GM08714 (cell line): ENCODE measurements around the gene EI24.

Experiments
- H3K4me3 ChIP-seq: fragments of 200-500 bp; sonication (Bioruptor generic); 2 replicates; pipeline ENCODE4 v1.5.1; 2014; ENCODE audit warnings: mild to moderate bottlenecking, low read length, inconsistent platforms
- ZNF274 ChIP-seq: IDR thresholded peaks from 2 replicates; pipeline ENCODE4 v1.6.1; 2012; ENCODE audit warnings: mild to moderate bottlenecking, low read depth, low read length

EI24 gene

DNA sequence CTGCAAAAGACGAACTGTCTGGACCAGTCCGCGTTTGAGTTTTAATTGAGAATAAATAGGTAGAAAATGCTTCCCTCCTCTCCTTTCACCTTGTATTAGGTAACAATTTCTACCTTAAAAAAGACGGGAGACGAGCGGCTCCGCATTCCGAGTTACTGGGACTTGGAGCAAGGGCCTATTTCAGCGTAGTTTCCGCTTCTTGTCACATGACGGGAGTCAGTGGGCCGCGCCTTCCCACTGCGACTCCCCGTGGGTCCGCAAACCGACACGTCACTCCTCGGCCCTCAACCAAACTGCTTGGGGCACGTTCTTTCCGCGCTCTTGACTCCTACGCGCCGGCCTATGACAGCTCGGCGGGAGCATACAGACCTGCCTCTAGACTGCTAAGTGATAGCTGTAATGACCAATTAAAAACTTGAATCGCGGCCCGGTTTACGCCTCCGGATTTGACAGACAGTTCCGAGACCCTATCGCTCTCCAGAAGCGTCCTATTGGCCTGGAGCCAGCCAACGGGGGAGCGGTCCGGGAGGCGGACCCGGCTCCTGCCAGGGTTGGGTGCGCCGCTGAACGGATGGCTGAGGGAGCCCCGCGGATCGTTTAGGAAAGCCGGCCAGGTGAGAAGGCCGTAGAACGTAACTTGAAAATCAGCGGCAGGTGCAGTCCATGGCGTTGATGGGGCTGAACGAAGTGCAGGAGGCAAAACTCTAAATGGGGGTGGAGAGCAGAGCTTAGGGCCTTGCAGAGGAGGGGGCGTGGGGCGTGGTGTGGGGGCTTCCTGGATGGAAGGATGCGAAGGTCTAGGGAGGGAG, 23.2 kb downstream of the EI24 start, which contains the start of gene STT3A:
TSS of gene STT3A (plus strand) at position 548 of the 809 bp plus-strand sequence. CDS start 3,064 bp downstream, outside the sequence.
- peak within 1 kb of the TSS; percentile 88 for H3K4me3 ChIP-seq
- TF ChIP-seq ZNF274, result no peak

DNA sequence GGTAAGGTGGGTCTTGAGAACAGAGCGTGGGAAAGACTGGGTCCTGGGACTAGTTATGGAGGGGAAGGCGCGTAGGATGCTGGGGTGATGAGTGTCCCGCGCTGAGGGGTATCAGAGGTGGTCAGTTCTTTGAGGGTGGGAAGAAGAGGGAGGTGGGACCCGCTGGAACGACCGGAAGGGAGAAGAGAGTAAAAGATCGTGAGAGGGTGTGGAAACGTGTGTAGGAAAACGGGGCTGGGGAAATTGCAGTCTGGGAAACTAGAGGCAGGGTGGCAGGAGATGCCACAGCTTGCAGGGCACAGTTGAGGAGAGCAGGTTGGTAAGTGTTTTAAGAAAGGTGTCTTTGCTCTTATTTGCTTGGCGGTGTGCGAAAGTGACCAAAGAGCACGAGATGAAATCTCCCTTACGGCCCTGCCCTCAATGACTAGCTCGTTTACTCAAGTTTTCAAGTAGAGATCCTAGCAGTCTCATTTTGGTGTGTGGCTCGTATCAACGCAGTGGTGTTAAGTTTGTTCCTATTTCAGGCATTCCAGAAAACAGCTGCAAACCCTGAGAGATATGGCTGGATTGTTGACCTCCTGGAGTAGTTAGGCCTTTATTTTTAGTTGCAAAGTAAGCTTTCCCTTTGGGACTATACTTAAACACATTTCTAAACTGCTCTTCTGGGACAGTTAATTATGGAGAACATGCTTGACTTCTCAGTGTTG, 24.0 kb downstream of the EI24 start:
- no peak for TF ChIP-seq ZNF274

DNA sequence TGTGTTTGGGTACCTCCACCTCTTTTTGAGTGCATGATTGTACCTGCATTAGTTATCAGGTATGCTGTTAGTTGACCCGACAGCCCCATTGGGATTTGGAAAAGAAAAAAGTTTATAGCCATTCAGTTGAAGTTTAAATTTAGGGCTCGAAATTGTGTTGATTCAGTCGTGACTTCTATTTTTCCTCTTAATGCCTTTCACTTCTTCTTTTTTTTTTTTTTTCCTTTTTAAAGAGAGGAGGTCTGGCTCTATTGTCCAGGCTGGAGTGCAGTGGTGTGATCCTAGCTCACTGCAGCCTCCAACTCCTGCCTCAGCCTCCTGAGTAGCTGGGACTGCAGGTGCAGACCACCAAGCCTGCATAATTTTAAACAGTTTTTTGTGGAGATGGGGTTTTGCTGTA, 25.7 kb downstream of the EI24 start:
- no peak overlapping the region for H3K4me3 ChIP-seq

More for the DNA sequence above, 24.0 kb downstream of the EI24 start:
- peak overlapping the region; percentile 88 for H3K4me3 ChIP-seq

DNA sequence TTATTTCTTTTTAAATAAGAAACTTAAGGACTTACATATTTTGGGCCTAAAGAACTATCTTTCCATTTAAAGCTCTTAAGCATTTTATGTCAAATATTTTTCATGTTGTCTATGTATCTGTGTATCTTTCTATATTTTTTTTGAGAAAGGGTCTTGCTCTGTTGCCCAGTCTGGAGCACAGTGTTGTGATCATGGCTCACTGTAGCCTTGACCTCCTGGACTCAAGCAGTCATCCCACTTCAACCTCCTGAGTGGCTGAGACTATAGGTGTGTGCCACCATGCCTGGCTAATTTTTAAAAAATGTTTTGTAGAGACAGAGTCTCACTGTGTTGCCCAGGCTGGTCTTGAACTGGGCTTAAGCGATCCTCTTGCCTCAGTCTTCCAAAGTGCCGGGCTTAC, 31.4 kb downstream of the EI24 start:
- no peak for TF ChIP-seq ZNF274
- no peak overlapping the region for H3K4me3 ChIP-seq

More for the DNA sequence above, 25.7 kb downstream of the EI24 start:
- TF ChIP-seq ZNF274, result no peak

DNA sequence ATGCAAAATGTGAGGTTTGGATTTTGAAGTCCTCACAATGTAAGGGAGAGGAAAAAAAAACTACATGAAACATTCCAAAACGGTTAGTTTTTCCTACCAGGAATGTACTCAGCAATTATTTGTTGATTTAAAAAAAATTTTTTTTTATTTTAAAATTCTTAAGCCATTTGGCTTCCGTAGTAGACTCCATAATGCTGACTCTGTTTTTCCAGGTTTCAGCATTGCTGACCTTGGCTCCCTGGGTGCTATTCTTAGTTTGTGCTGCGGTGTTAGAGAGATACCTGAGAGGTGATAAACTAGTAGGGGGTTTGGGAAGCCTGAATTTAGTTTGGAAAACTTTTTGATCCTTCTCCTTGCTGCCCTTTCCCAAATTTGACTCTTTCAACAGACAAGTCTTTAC, 33.9 kb downstream of the EI24 start:
- no peak overlapping the region for H3K4me3 ChIP-seq
- TF ChIP-seq ZNF274, result no peak

DNA sequence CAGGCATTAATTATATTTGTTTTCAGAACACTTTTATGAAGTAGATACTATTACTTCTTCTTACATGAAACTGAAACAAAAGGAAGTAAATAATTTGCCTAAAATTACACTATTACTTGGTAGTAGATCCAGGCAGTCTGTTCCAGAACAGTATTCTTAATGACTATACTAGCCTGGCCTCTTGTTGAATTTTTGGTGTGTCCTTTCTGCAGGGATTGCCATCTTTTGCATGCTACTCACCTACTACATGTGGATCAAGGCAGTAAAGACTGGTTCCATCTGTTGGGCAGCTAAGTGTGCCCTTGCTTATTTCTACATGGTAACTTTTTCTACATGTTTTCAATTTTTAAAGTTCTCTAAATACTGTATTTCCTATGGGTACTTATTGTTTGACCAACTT, 36.1 kb downstream of the EI24 start:
- H3K4me3 ChIP-seq, result no peak overlapping the region
- TF ChIP-seq ZNF274, result no peak

DNA sequence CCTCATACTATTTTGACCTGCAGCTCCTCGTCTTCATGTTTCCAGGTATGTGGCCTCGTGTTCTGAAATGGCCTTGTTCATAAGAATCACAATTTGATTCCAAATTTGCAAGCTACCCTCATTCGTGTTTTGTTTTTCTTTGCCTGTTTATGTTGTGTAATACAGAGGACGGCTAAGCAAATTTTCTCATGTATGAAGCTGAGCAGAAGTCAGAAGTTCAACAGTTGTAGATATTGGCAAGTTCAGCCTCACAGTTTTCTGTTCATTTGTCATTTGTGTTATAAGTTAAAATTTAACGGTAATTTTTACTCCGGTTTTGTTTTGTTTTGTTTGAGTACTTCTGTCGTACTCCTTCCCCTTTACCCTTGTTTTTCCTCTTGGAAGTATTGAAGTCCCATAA, 40.3 kb downstream of the EI24 start:
- TF ChIP-seq ZNF274, result no peak
- no peak overlapping the region for H3K4me3 ChIP-seq

DNA sequence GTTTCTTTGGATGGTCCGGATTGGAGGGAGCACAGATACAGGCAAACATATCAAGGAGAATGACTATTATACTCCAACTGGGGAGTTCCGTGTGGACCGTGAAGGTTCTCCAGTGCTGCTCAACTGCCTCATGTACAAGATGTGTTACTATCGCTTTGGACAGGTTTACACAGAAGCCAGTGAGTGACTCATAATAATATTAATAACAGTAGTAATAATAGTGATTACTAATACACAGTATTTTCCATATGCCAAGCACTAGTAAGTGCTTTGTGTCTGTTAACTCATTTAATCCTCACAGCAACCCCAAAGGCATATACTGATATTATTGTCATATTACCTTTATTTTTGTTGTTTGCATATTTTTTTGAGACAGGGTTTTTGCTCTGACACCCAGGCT, 49.1 kb downstream of the EI24 start:
- H3K4me3 ChIP-seq, result no peak overlapping the region
- TF ChIP-seq ZNF274, result no peak

DNA sequence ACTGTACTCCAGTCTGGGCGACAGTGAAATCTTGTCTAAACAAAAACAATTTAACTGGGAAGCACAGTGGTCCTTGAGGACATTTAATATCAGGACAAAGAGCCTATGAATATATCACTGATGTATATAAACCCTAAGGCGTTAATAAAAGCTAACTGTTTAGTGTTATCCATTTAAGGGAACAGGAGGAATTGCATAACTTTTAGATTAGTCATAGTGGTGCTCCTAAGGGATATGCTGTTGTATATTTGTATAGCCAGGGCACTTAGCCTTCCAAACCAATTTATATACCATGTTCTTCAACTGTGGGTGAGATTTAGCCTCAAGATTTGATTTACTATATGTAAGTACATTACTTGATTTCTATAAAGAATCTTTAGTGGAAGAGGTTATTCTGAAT, 52.7 kb downstream of the EI24 start:
- no peak overlapping the region for H3K4me3 ChIP-seq
- no peak for TF ChIP-seq ZNF274

DNA sequence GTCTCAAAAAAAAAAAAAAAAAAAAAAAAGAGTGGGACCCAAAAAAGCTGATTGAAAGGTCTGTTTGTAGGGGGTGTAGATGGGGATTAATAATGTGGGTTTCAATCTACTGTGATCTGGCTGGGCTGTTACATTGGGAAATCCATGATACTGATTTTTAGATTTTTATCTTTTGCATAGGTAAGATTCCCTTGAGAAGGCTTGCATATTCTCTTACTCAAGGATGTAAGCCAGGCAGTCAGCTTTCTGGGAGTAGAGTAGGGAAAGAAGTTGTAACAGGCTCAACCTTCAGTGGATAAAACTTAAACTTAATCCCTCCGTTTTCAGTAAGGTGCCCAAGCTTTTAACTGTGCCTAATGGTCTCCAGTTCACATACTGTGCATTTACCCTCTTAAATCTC, 53.8 kb downstream of the EI24 start:
- no peak for TF ChIP-seq ZNF274
- H3K4me3 ChIP-seq, result no peak overlapping the region

DNA sequence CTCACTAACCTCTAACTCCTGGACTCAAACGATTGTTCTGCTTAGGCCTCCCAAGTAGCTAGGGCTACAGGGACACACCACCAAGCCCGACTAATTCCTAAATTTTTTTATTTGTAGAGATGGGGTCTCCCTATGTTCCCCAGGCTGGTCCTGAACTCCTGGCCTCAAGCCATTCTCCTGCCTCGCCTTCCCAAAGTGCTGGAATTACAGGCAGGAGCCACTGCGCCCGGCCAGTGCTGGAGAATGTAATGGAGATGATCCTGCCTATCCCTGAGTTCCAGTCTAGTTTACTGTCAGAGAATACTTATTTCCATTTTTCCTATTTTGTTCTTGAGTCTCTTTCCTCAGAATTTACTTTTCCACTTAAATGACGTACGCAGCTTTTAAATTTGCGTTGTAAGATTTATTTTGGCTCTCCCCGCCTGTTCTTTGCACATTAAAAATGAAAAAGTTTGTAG, 55.5 kb downstream of the EI24 start, which contains the start of gene CHEK1:
TSS of gene CHEK1 (plus strand) at position 408 of the 458 bp plus-strand sequence. CDS start 1,606 bp downstream, outside the sequence.
- no peak for TF ChIP-seq ZNF274
- peak within 1 kb of the TSS; percentile 79 for H3K4me3 ChIP-seq

DNA sequence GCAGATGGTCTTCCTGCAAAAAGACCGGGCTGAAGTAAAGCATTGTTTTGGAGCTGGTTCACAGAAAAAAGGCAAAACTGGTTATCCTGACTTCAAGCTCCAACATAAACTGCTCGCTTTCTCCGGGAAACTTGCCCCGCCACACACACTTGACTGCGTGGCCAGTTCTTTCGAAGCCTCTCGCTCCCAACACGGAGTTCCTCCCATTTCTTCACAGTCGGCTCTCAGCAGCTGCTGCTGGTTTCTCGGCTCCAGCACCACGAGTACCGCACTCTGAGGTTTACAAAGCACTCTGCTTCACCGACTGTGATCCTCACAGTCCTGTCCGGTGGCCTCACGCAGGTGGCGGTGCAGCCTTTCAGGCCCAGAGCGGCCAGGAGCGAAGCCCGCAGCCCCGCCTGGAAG, 56.0 kb downstream of the EI24 start:
- no peak for TF ChIP-seq ZNF274
- peak overlapping the region; percentile 79; the same call in 1 of the 2 replicates for H3K4me3 ChIP-seq

DNA sequence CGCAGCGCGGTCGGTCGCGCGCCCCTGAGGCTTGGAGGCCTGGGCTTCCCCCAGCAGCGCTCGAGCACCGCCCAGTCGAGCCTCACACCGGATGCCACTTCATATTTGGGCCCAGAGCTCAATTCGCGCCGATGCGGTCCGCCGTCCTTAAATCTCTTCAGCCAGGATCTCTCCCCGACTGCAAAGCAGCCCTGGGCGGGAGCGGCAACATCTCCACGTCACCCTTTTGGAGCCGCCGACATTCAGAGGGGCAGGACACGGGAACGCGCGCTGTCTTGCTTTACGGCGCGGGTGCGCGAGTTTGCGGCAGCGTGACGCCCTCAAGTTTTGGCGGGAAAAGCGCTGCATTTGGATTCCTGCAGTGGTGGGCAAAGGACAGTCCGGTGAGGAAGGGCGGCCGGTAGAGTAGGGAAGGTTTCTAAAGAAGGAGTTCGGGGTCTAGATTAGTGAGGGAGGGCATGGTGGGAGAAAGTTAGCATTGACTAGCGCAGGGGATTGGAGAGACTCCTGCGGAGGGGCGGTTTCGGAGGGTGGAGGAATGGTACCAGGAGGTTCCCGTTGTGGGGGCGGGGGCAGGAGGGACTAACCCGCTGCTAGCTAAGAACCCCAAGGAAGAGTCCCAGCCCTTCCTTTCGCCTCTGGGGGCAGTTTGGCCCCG, 56.5 kb downstream of the EI24 start:
- H3K4me3 ChIP-seq, result peak overlapping the region; percentile 79
- TF ChIP-seq ZNF274, result no peak

DNA sequence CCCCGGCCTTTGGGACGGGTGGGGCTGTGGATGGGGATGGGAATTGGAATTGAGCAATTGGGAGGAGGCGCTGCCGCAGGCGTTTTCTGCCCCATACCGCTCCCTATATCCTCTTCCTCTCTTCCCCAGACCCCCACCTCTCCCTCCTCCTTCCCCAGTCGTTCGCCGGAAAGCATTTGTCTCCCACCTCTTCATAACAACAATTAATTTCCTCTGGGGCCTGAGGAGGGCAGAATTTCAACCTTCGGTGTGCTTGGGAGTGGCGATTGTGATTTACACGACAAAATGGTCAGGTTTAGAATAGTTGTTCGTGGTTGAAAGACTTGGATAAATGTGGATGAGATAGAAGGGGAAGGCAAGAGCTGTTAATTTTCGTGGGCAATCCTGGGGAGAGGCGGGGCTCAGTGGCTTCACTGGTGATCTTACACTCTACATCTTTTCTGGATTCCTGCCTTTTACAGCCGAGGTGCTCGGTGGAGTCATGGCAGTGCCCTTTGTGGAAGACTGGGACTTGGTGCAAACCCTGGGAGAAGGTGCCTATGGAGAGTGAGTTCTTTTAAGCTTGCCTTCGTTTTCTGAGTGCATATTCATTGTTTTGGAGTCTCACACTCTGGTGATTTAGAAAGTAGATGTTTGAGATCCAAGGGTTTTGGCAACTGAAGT, 57.1 kb downstream of the EI24 start:
- TF ChIP-seq ZNF274, result no peak
- peak overlapping the region; percentile 79 for H3K4me3 ChIP-seq
